A549 (cell line): ENCODE results near the gene HYPK.

Experiments used
- BHLHE40 ChIP-seq: IDR thresholded peaks from 2 replicates; pipeline ENCODE4 v1.6.1; 2012; ENCODE audit warnings: low read depth, low read length, inconsistent platforms
- E2F6 ChIP-seq: IDR thresholded peaks from 2 replicates; pipeline ENCODE4 v1.6.1; 2012; ENCODE audit warnings: low read depth, borderline replicate concordance
- EP300 ChIP-seq, 2 experiments: fragments of >200 bp; sonication (Bioruptor Twin); formaldehyde crosslinking; IDR thresholded peaks; 2 replicates in 1 of 2; 3 replicates in 1 of 2; pipeline ENCODE4 v1.6.1; 2016 to 2017
- HDAC2 ChIP-seq: fragments of 200-600 bp; sonication (generic); IDR thresholded peaks from 2 replicates; pipeline ENCODE4 v1.6.1; 2016
- KDM5A ChIP-seq: fragments of 200-600 bp; sonication (generic); IDR thresholded peaks from 2 replicates; pipeline ENCODE4 v1.6.1; 2016; ENCODE audit warnings: antibody characterized with exemption, mild to moderate bottlenecking
- POLR2A ChIP-seq: IDR thresholded peaks from 2 replicates; pipeline ENCODE4 v1.6.1; 2012; ENCODE audit warnings: mild to moderate bottlenecking, low read length
- RAD21 ChIP-seq, 2 experiments: fragments of >200 bp in 1 of 2; sonication (Bioruptor Twin) in 1 of 2; formaldehyde crosslinking in 1 of 2; IDR thresholded peaks in 1 of 2; conservative IDR thresholded peaks in 1 of 2; 2 replicates in 1 of 2; 3 replicates in 1 of 2; pipeline ENCODE4 v1.6.1; 2012 to 2018; ENCODE audit warnings: inconsistent platforms in 1 of 2
- RFX5 ChIP-seq: fragments of 450-650 bp; IDR thresholded peaks from 2 replicates; pipeline ENCODE4 v1.7.1; 2014; ENCODE audit warnings: antibody characterized with exemption, mild to moderate bottlenecking, moderate library complexity
- USF2 ChIP-seq: fragments of 450-650 bp; IDR thresholded peaks from 2 replicates; pipeline ENCODE4 v1.6.1; 2014; ENCODE audit warnings: antibody characterized with exemption
- TF ChIP-seq, protein P1 (sequence below): fragments of >200 bp; sonication (Bioruptor Twin); formaldehyde crosslinking; IDR thresholded peaks from 3 replicates; pipeline ENCODE4 v1.5.1; 2016

DNA sequence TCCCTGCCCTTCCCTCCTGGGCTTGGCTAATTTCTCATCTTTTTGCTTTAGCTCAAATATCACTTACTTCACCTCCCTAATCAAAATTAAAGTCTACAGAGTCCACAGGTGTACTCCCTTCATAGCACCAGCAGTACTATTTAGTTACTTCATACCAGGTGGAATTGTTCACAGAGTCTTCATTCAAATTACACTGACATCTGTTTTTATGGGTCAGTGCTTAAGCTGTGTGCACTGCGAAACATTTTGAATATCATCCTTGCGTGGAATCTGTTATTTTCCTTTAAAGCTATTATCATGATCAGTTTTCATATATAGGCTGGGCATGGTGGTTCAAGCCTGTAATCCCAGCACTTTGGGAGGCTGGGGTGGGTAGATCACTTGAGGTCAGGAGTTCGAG lies 11.0 kb upstream of the HYPK start:
- TF ChIP-seq BHLHE40 (no peak), POLR2A (no peak), EP300 (IDR thresholded peaks at IDR 0.05) (no peak), USF2 (no peak), HDAC2 (no peak), RAD21 (conservative IDR thresholded peaks at IDR 0.05 in 1 of 2, IDR thresholded peaks at IDR 0.05 in 1 of 2) (no peak), RFX5 (no peak), KDM5A (no peak), E2F6 (no peak)
- TF ChIP-seq, protein P1, sequence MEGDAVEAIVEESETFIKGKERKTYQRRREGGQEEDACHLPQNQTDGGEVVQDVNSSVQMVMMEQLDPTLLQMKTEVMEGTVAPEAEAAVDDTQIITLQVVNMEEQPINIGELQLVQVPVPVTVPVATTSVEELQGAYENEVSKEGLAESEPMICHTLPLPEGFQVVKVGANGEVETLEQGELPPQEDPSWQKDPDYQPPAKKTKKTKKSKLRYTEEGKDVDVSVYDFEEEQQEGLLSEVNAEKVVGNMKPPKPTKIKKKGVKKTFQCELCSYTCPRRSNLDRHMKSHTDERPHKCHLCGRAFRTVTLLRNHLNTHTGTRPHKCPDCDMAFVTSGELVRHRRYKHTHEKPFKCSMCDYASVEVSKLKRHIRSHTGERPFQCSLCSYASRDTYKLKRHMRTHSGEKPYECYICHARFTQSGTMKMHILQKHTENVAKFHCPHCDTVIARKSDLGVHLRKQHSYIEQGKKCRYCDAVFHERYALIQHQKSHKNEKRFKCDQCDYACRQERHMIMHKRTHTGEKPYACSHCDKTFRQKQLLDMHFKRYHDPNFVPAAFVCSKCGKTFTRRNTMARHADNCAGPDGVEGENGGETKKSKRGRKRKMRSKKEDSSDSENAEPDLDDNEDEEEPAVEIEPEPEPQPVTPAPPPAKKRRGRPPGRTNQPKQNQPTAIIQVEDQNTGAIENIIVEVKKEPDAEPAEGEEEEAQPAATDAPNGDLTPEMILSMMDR, result no peak
